ENCODE data around the gene AFAP1.

The AFAP1 gene

GRCh38 chr4:7723625-7724024, 216.0 kb downstream of the AFAP1 start:
- H3K4me1 ChIP-seq (ENCODE audit: control insufficient read depth, insufficient read depth, low read length), result peaks cover 3% of the 10 kb centered on the region
- H3K36me3 ChIP-seq (ENCODE audit: control insufficient read depth, insufficient read depth, low read length), result no peaks in the 10 kb centered on the region
- H3K4me3 ChIP-seq (ENCODE audit: low read length), result no peak overlapping the region
- H3K27me3 ChIP-seq (ENCODE audit: control insufficient read depth, insufficient read depth, low read length), result peaks cover 17% of the 10 kb centered on the region
- no peak overlapping the region for H3K9ac ChIP-seq (ENCODE audit: low read length)
- H3K9me3 ChIP-seq (ENCODE audit: control insufficient read depth, low read length), result no peaks in the 10 kb centered on the region

DNA sequence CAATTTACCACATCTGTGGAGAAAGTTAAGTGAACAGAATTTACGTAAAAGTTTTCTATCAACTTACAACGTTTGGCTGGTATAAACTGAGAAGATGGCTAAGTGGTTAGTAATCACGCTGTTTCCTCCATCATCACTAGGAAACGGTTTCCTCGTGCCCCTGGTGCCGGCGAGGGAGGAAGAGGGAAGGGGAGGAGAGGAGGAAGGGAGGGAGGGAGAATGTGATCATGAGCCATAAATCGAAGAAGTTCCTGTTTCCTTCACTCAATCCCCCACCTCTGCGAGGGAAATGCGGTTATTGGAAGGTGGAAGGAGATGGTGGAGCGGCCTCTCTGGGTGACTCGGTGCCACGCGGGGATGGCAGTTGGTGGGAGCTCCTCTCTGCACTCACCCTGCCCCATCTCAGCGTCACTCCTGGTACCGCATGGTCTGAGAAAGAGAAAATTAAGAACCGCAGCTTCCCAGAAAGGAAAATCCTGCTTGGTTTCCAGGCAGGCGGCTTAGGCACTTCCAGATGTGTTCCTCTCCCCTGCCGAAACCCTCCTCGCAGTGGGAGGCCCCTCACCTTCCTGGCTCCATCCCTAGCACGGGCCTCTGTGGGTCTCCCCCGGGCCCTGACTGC, 216.8 kb downstream of the AFAP1 start:
- Histone ChIP-seq H3K9ac (ENCODE audit: low read length) (no peak overlapping the region), H3K36me3 (ENCODE audit: control insufficient read depth, insufficient read depth, low read length) (no peaks in the 10 kb centered on the region), H3K27me3 (ENCODE audit: control insufficient read depth, insufficient read depth, low read length) (peaks cover 22% of the 10 kb centered on the region), H3K4me1 (ENCODE audit: control insufficient read depth, insufficient read depth, low read length) (peaks cover 3% of the 10 kb centered on the region), H3K4me3 (ENCODE audit: low read length) (no peak overlapping the region), H3K9me3 (ENCODE audit: control insufficient read depth, low read length) (no peaks in the 10 kb centered on the region)

- Histone ChIP-seq H3K36me3 (ENCODE audit: control insufficient read depth, insufficient read depth, low read length) (no peaks in the 10 kb centered on the region), H3K4me1 (ENCODE audit: control insufficient read depth, insufficient read depth, low read length) (peaks cover 3% of the 10 kb centered on the region), H3K9ac (ENCODE audit: low read length) (no peak overlapping the region), H3K9me3 (ENCODE audit: control insufficient read depth, low read length) (no peaks in the 10 kb centered on the region), H3K27me3 (ENCODE audit: control insufficient read depth, insufficient read depth, low read length) (peaks cover 22% of the 10 kb centered on the region), H3K4me3 (ENCODE audit: low read length) (no peak overlapping the region)
Measured at GRCh38 chr4:7721984-7722551, 217.6 kb downstream of the AFAP1 start.

GRCh38 chr4:7719354-7720174, 220.1 kb downstream of the AFAP1 start:
- H3K9ac ChIP-seq (ENCODE audit: low read length), result no peak overlapping the region
- peaks cover 3% of the 10 kb centered on the region for H3K4me1 ChIP-seq (ENCODE audit: control insufficient read depth, insufficient read depth, low read length)
- no peaks in the 10 kb centered on the region for H3K36me3 ChIP-seq (ENCODE audit: control insufficient read depth, insufficient read depth, low read length)
- no peak overlapping the region for H3K4me3 ChIP-seq (ENCODE audit: low read length)
- peaks cover 22% of the 10 kb centered on the region for H3K27me3 ChIP-seq (ENCODE audit: control insufficient read depth, insufficient read depth, low read length)
- H3K9me3 ChIP-seq (ENCODE audit: control insufficient read depth, low read length), result no peaks in the 10 kb centered on the region

GRCh38 chr4:7717946-7718490, 221.6 kb downstream of the AFAP1 start:
- Histone ChIP-seq H3K36me3 (ENCODE audit: control insufficient read depth, insufficient read depth, low read length) (no peaks in the 10 kb centered on the region), H3K4me1 (ENCODE audit: control insufficient read depth, insufficient read depth, low read length) (peaks cover 3% of the 10 kb centered on the region), H3K27me3 (ENCODE audit: control insufficient read depth, insufficient read depth, low read length) (peaks cover 22% of the 10 kb centered on the region), H3K9ac (ENCODE audit: low read length) (no peak overlapping the region), H3K9me3 (ENCODE audit: control insufficient read depth, low read length) (no peaks in the 10 kb centered on the region), H3K4me3 (ENCODE audit: low read length) (no peak overlapping the region)

GRCh38 chr4:7717161-7717560, 222.5 kb downstream of the AFAP1 start:
- Histone ChIP-seq H3K4me3 (ENCODE audit: low read length) (no peak overlapping the region), H3K36me3 (ENCODE audit: control insufficient read depth, insufficient read depth, low read length) (no peaks in the 10 kb centered on the region), H3K9me3 (ENCODE audit: control insufficient read depth, low read length) (no peaks in the 10 kb centered on the region), H3K27me3 (ENCODE audit: control insufficient read depth, insufficient read depth, low read length) (peaks cover 22% of the 10 kb centered on the region), H3K4me1 (ENCODE audit: control insufficient read depth, insufficient read depth, low read length) (peaks cover 3% of the 10 kb centered on the region), H3K9ac (ENCODE audit: low read length) (no peak overlapping the region)

- no peaks in the 10 kb centered on the region for H3K9me3 ChIP-seq (ENCODE audit: control insufficient read depth, low read length)
- H3K4me3 ChIP-seq (ENCODE audit: low read length), result no peak overlapping the region
- peaks cover 22% of the 10 kb centered on the region for H3K27me3 ChIP-seq (ENCODE audit: control insufficient read depth, insufficient read depth, low read length)
- no peaks in the 10 kb centered on the region for H3K36me3 ChIP-seq (ENCODE audit: control insufficient read depth, insufficient read depth, low read length)
- H3K4me1 ChIP-seq (ENCODE audit: control insufficient read depth, insufficient read depth, low read length), result peaks cover 3% of the 10 kb centered on the region
- H3K9ac ChIP-seq (ENCODE audit: low read length), result no peak overlapping the region
Measured at GRCh38 chr4:7716010-7716721, 223.5 kb downstream of the AFAP1 start.

- no peaks in the 10 kb centered on the region for H3K36me3 ChIP-seq (ENCODE audit: control insufficient read depth, insufficient read depth, low read length)
- H3K4me1 ChIP-seq (ENCODE audit: control insufficient read depth, insufficient read depth, low read length), result peaks cover 3% of the 10 kb centered on the region
- H3K9ac ChIP-seq (ENCODE audit: low read length), result no peak overlapping the region
- H3K9me3 ChIP-seq (ENCODE audit: control insufficient read depth, low read length), result no peaks in the 10 kb centered on the region
- peaks cover 18% of the 10 kb centered on the region for H3K27me3 ChIP-seq (ENCODE audit: control insufficient read depth, insufficient read depth, low read length)
- H3K4me3 ChIP-seq (ENCODE audit: low read length), result no peak overlapping the region
Measured at GRCh38 chr4:7715271-7716009, 224.2 kb downstream of the AFAP1 start.

- H3K4me3 ChIP-seq (ENCODE audit: low read length), result no peak overlapping the region
- no peak overlapping the region for H3K9ac ChIP-seq (ENCODE audit: low read length)
- H3K9me3 ChIP-seq (ENCODE audit: control insufficient read depth, low read length), result no peaks in the 10 kb centered on the region
- peaks cover 12% of the 10 kb centered on the region for H3K27me3 ChIP-seq (ENCODE audit: control insufficient read depth, insufficient read depth, low read length)
- peaks cover 3% of the 10 kb centered on the region for H3K4me1 ChIP-seq (ENCODE audit: control insufficient read depth, insufficient read depth, low read length)
- H3K36me3 ChIP-seq (ENCODE audit: control insufficient read depth, insufficient read depth, low read length), result no peaks in the 10 kb centered on the region
Measured at GRCh38 chr4:7714738-7715137, 224.9 kb downstream of the AFAP1 start.

GRCh38 chr4:7714176-7714575, 225.5 kb downstream of the AFAP1 start:
- Histone ChIP-seq H3K9ac (ENCODE audit: low read length) (no peak overlapping the region), H3K4me3 (ENCODE audit: low read length) (no peak overlapping the region), H3K4me1 (ENCODE audit: control insufficient read depth, insufficient read depth, low read length) (no peaks in the 10 kb centered on the region), H3K9me3 (ENCODE audit: control insufficient read depth, low read length) (no peaks in the 10 kb centered on the region), H3K27me3 (ENCODE audit: control insufficient read depth, insufficient read depth, low read length) (peaks cover 7% of the 10 kb centered on the region), H3K36me3 (ENCODE audit: control insufficient read depth, insufficient read depth, low read length) (no peaks in the 10 kb centered on the region)

GRCh38 chr4:7713757-7714156, 225.9 kb downstream of the AFAP1 start:
- no peak overlapping the region for H3K4me3 ChIP-seq (ENCODE audit: low read length)
- H3K36me3 ChIP-seq (ENCODE audit: control insufficient read depth, insufficient read depth, low read length), result no peaks in the 10 kb centered on the region

More at GRCh38 chr4:7713757-7714156, 225.9 kb downstream of the AFAP1 start:
- Histone ChIP-seq H3K4me1 (ENCODE audit: control insufficient read depth, insufficient read depth, low read length) (no peaks in the 10 kb centered on the region), H3K27me3 (ENCODE audit: control insufficient read depth, insufficient read depth, low read length) (peaks cover 5% of the 10 kb centered on the region), H3K9ac (ENCODE audit: low read length) (no peak overlapping the region), H3K9me3 (ENCODE audit: control insufficient read depth, low read length) (no peaks in the 10 kb centered on the region)

Data from mucosa of stomach (tissue), 1 donor.